OCI-LY7 (cell line): ENCODE results near the gene SORBS2. TPM values are rescaled to one million over a fixed set of nuclear protein-coding genes. Genes with fewer than 3 reads are reported as not detected.

Experiments
- BruUV-seq: library from RNA; stranded (reverse); fragments of 400-500 nt; replicated peaks from 2 replicates; lab custom pipeline; 2021; lab: Mats Ljungman, UMichigan
- CTCF ChIA-PET: fragments of 300-600 bp; sonication (Branson Sonifier 250); formaldehyde crosslinking; loops from one replicate; lab custom pipeline; 2022; ENCODE audit warnings: antibody characterized with exemption; ENCODE audit not compliant: unreplicated experiment; lab: Charles Lee
- POLR2A ChIA-PET: fragments of 300-600 bp; sonication (Branson Sonifier 250); formaldehyde crosslinking; loops from one replicate; lab custom pipeline; 2022; ENCODE audit warnings: antibody characterized with exemption; lab: Charles Lee
- DNase-seq: peaks from one replicate; pipeline ENCODE4 v3.0.0-alpha.2; 2015; ENCODE audit warnings: low spot score
- H2AFZ ChIP-seq: fragments of 200-600 bp; sonication (generic), shearing (Covaris generic); 2 replicates; pipeline ENCODE4 v1.6.1; 2014; ENCODE audit warnings: mild to moderate bottlenecking, antibody characterized with exemption, low read length, moderate library complexity
- H3K27ac ChIP-seq: fragments of 200-600 bp; sonication (generic); 2 replicates; pipeline ENCODE4 v1.5.1; 2014; ENCODE audit warnings: mixed run types, low read depth, mild to moderate bottlenecking, moderate library complexity, low read length, inconsistent platforms; ENCODE audit not compliant: poor library complexity, severe bottlenecking
- H3K36me3 ChIP-seq: fragments of 200-600 bp; sonication (generic); 2 replicates; pipeline ENCODE4 v1.6.1; 2014; ENCODE audit warnings: mild to moderate bottlenecking, antibody characterized with exemption, low read length, moderate library complexity, mixed read lengths; ENCODE audit not compliant: insufficient read depth
- H3K4me1 ChIP-seq: fragments of 200-600 bp; sonication (generic); 2 replicates; pipeline ENCODE4 v1.5.1; 2014; ENCODE audit warnings: mild to moderate bottlenecking, low read length; ENCODE audit not compliant: insufficient read depth, poor library complexity, severe bottlenecking
- H3K4me2 ChIP-seq: fragments of 200-600 bp; sonication (generic); 2 replicates; pipeline ENCODE4 v1.6.1; 2014; ENCODE audit warnings: mild to moderate bottlenecking, low read length
- H3K4me3 ChIP-seq: fragments of 200-600 bp; sonication (generic); 2 replicates; pipeline ENCODE4 v1.5.1; 2014; ENCODE audit warnings: mild to moderate bottlenecking, low read depth, low read length; ENCODE audit not compliant: poor library complexity, severe bottlenecking
- H3K79me2 ChIP-seq: fragments of 200-600 bp; sonication (generic); 2 replicates; pipeline ENCODE4 v1.6.1; 2016; ENCODE audit warnings: low read depth, mild to moderate bottlenecking, low read length, moderate library complexity, mixed read lengths; ENCODE audit not compliant: insufficient read depth
- H3K9me2 ChIP-seq: fragments of 200-600 bp; sonication (generic); 2 replicates; pipeline ENCODE4 v1.6.1; 2016; ENCODE audit warnings: mild to moderate bottlenecking, low read length, mixed read lengths; ENCODE audit not compliant: insufficient read depth
- H3K9me3 ChIP-seq: fragments of 200-600 bp; sonication (generic); 2 replicates; pipeline ENCODE4 v1.6.1; 2014; ENCODE audit warnings: mild to moderate bottlenecking, mixed run types, low read length, mixed read lengths
- H4K20me1 ChIP-seq: fragments of 200-600 bp; sonication (generic); 2 replicates; pipeline ENCODE4 v1.6.1; 2014; ENCODE audit warnings: mild to moderate bottlenecking, antibody characterized with exemption, low read length, moderate library complexity, mixed read lengths; ENCODE audit not compliant: insufficient read depth
- EZH2phosphoT487 ChIP-seq: fragments of 200-600 bp; sonication (generic); IDR thresholded peaks from 2 replicates; pipeline ENCODE4 v1.6.1; 2018; ENCODE audit warnings: low read depth, borderline replicate concordance, mild to moderate bottlenecking, mixed run types, antibody characterized with exemption, low read length, moderate library complexity, mixed read lengths
- intact Hi-C: fragments of 100-400 bp; cut with micrococcal nuclease; formaldehyde crosslinking; loops from one replicate; pipeline ENCODE4 v1.10.0; 2022; ENCODE audit not compliant: unreplicated experiment
- total RNA-seq, 2 experiments: library from RNA; depleted of rRNA in 1 of 2; stranded (reverse); fragments of >200 nt in 1 of 2; shearing (Covaris generic) in 1 of 2; gene quantifications; 2 replicates each; pipeline ENCODE4 v1.2.3, GENCODE V29; 2014 to 2022
- TF ChIP-seq, protein P1 (sequence below): fragments of 200-600 bp; sonication (generic); conservative IDR thresholded peaks from 2 replicates; pipeline ENCODE4 v1.5.1; 2014; ENCODE audit warnings: mild to moderate bottlenecking, antibody characterized with exemption, low read length, moderate library complexity, mixed read lengths

The SORBS2 gene
- total RNA-seq, 2 experiments from 2014 or later: 33.2 to 43.5 TPM

DNA sequence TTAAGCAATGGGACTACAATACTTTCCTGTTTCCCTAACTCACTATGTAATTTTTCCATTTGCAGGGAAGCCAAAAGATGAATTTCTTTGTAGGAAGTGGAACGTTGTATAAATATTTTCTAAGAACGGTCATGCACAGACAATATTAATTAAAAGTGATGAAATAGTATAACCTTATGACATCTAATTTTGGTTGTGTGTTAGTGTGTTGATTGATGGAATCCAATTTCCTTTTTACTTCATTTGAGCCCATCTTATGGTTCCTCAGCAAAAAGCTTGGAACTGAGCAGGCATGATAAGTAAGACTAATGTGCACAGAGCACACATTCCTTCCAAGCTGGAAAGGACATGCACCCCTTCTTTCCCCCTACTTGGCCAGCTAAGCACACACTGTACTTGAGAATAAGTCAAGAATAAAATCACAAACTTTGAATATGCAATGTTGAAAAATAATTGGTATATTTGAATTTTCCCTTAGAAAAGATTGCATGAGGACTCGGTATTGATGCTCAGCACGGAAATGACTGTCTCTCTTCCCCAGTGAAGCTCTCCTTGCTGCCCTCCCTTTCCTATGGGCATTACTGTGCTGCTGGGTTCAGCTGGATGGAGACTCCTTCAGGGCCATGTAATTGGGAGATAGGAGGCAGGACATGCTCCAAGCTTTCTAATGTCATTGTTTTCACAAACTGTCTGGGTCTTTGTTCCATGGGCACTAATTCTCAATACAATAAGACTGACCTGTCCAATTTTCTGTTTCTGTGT lies 257.4 kb downstream of the SORBS2 start:
- H3K79me2 ChIP-seq: no peaks in the 10 kb centered on the region
- H3K27ac ChIP-seq: no peak overlapping the region
- H3K4me1 ChIP-seq: no peaks in the 10 kb centered on the region
- H2AFZ ChIP-seq: no peak overlapping the region
- H3K36me3 ChIP-seq: no peaks in the 10 kb centered on the region
- TF ChIP-seq EZH2phosphoT487: no peak
- TF ChIP-seq, protein P1, sequence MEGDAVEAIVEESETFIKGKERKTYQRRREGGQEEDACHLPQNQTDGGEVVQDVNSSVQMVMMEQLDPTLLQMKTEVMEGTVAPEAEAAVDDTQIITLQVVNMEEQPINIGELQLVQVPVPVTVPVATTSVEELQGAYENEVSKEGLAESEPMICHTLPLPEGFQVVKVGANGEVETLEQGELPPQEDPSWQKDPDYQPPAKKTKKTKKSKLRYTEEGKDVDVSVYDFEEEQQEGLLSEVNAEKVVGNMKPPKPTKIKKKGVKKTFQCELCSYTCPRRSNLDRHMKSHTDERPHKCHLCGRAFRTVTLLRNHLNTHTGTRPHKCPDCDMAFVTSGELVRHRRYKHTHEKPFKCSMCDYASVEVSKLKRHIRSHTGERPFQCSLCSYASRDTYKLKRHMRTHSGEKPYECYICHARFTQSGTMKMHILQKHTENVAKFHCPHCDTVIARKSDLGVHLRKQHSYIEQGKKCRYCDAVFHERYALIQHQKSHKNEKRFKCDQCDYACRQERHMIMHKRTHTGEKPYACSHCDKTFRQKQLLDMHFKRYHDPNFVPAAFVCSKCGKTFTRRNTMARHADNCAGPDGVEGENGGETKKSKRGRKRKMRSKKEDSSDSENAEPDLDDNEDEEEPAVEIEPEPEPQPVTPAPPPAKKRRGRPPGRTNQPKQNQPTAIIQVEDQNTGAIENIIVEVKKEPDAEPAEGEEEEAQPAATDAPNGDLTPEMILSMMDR: no peak
- no peak overlapping the region for H3K4me3 ChIP-seq
- no peak for DNase-seq
- CTCF ChIA-PET: no interaction called here
- H3K9me3 ChIP-seq: no peaks in the 10 kb centered on the region
- H4K20me1 ChIP-seq: no peaks in the 10 kb centered on the region
- no peak overlapping the region for H3K4me2 ChIP-seq
- POLR2A ChIA-PET: no interaction called here
- BruUV-seq: no TSS peak
- no peaks in the 10 kb centered on the region for H3K9me2 ChIP-seq
- intact Hi-C loops: no loop called here

DNA sequence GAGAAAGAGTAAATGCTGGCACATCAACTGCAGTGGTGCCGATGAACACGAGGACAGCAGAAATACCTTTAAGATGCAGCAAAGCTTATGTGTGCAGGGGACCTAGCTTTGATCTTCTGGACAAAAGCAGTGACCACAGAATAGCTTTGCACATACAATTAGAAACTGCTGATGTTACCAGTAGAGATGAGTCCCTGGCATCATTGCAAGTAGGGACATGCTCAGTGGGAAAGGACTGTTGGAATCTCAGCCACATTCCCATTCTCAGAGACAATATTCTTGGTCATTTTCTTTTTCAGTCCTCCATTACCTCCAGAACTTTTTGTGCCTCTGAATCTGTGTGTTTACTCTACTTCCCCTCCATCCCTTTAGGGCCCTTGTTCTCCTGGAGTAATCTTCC lies 259.7 kb downstream of the SORBS2 start:
- Histone ChIP-seq H4K20me1 (no peaks in the 10 kb centered on the region), H3K36me3 (no peaks in the 10 kb centered on the region), H2AFZ (no peak overlapping the region), H3K4me1 (no peaks in the 10 kb centered on the region), H3K4me2 (no peak overlapping the region), H3K4me3 (no peak overlapping the region), H3K9me3 (no peaks in the 10 kb centered on the region), H3K27ac (no peak overlapping the region), H3K79me2 (no peaks in the 10 kb centered on the region), H3K9me2 (no peaks in the 10 kb centered on the region)
- intact Hi-C loops: no loop called here
- ChIA-PET POLR2A (interaction anchor here (0.7 to 1.7 kb wide), 4 partner anchors 8 to 25 kb away, joined by 3 read pairs; no protein-coding TSS in a partner anchor), CTCF (no interaction called here)
- no peak for DNase-seq
- no TSS peak for BruUV-seq
- TF ChIP-seq EZH2phosphoT487: no peak
- TF ChIP-seq, protein P1: no peak

DNA sequence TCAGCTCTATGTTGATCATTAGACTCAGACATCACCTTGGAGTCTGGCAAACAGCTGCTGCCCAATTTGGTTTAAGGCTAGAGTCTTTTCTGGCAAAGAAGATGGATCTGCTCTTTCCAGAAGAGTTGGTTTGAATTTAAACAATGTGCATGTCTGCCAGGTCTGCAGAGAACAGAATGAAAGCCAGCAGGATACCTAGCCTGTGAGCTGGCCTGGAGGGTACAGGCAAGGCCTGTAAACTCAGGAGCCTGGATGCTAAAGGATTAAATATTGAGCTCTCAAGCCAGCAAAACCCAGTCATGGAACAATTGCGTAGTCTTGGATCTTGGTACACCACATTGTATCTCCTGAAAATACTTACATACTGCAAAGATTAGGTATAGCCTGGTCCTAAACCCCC lies 261.1 kb downstream of the SORBS2 start:
- no peaks in the 10 kb centered on the region for H3K4me1 ChIP-seq
- H3K9me2 ChIP-seq: no peaks in the 10 kb centered on the region
- H4K20me1 ChIP-seq: no peaks in the 10 kb centered on the region
- H3K9me3 ChIP-seq: no peaks in the 10 kb centered on the region
- no peak for DNase-seq
- no peak overlapping the region for H3K4me2 ChIP-seq
- H3K4me3 ChIP-seq: no peak overlapping the region
- TF ChIP-seq, protein P1: no peak
- TF ChIP-seq EZH2phosphoT487: no peak
- no peaks in the 10 kb centered on the region for H3K36me3 ChIP-seq
- no peaks in the 10 kb centered on the region for H3K79me2 ChIP-seq
- H2AFZ ChIP-seq: no peak overlapping the region
- no TSS peak for BruUV-seq
- ChIA-PET CTCF (no interaction called here), POLR2A (interaction anchor here (0.6 to 1.7 kb wide), 5 partner anchors 12 to 77 kb away, joined by 3 to 4 read pairs (median 3); no protein-coding TSS in a partner anchor)
- intact Hi-C loops: no loop called here
- no peak overlapping the region for H3K27ac ChIP-seq
